Heart left ventricle (tissue), 16 donors: Measurements from ENCODE around the gene DRGX. TPM values are rescaled to one million over a fixed set of nuclear protein-coding genes. Genes with fewer than 3 reads are reported as not detected.

Experiments used
- ATAC-seq, 4 donors: fragments of 200-7000 bp; cut with Tn5 transposase; one replicate each; pipeline ENCODE4 v1.9.1; 2020 to 2022; ENCODE audit warnings: moderate library complexity in 4 of 4, mild to moderate bottlenecking in 3 of 4, moderate number of reproducible peaks in 1 of 4
- DNase-seq, 5 donors: peaks; one replicate each; pipeline ENCODE4 v3.0.0-alpha.2; 2020
- H3K27ac ChIP-seq, 12 donors: fragments of 200-600 bp; sonication (generic) in 4 of 12; one replicate each; pipeline versions ENCODE4 v1.5.0 to v1.8.0; 2016 to 2022; ENCODE audit warnings: mild to moderate bottlenecking in 2 of 12
- H3K27me3 ChIP-seq, 9 donors: fragments of 200-600 bp; sonication (generic) in 2 of 9; one replicate each; pipeline versions ENCODE4 v1.5.1 to v1.8.0; 2016 to 2022; ENCODE audit warnings: mild to moderate bottlenecking in 3 of 9
- H3K36me3 ChIP-seq, 9 donors: fragments of 200-600 bp; sonication (generic) in 2 of 9; one replicate each; pipeline versions ENCODE4 v1.5.0 to v1.8.0; 2018 to 2022; ENCODE audit warnings: mild to moderate bottlenecking in 2 of 9
- H3K4me1 ChIP-seq, 12 donors: fragments of 200-600 bp; sonication (generic) in 4 of 12; one replicate each; pipeline versions ENCODE4 v1.5.0 to v1.8.0; 2016 to 2022; ENCODE audit warnings: mild to moderate bottlenecking in 3 of 12
- H3K4me3 ChIP-seq, 12 donors: fragments of 200-600 bp; sonication (generic) in 4 of 12; one replicate each; pipeline versions ENCODE4 v1.5.0 to v1.8.0; 2017 to 2022; ENCODE audit warnings: mild to moderate bottlenecking in 9 of 12, moderate library complexity in 4 of 12
- H3K9me3 ChIP-seq, 12 donors: fragments of 200-600 bp; sonication (generic) in 4 of 12; one replicate each; pipeline versions ENCODE4 v1.5.0 to v1.8.0; 2016 to 2022; ENCODE audit warnings: mild to moderate bottlenecking in 1 of 12
- POLR2A ChIP-seq, 2 donors: fragments of 450-650 bp; IDR thresholded peaks; one replicate each; pipeline ENCODE4 v1.6.1; 2017; ENCODE audit warnings: antibody characterized with exemption in 2 of 2, mild to moderate bottlenecking in 2 of 2, moderate library complexity in 2 of 2
- WGBS, 4 donors: extraction: QIAGEN DNeasy Blood & Tissue Kit in 2 of 4; methylation state at CpG; one replicate each; pipeline versions ENCODE4 v1.1.5 to v1.1.7; 2013 to 2018; 5-methylcytosine and 5-hydroxymethylcytosine counted together
- intact Hi-C, 10 donors: fragments of 100-400 bp; cut with DNase I; formaldehyde crosslinking; loops; one replicate each; pipeline versions ENCODE4 v1.11.1 to v1.14.2; 2022
- polyA plus RNA-seq, 2 donors: library from polyadenylated mRNA; stranded (reverse); fragments of 200-250 nt; gene quantifications; one replicate each; pipeline ENCODE4 v1.2.3, GENCODE V29; 2013
- total RNA-seq, 9 donors: library from RNA; depleted of rRNA in 2 of 9; stranded (reverse); fragments of >200 nt in 2 of 9; fragmentation: NEBNext Ultra II Directional in 3 of 9; extraction: Animal tissue kit (Norgen Biotek cat#: 25700) in 3 of 9; gene quantifications; one replicate each; pipeline versions ENCODE4 v1.1.0 to v1.2.4, GENCODE V29; 2016 to 2023
- TF ChIP-seq, protein P1 (sequence below), 12 donors: fragments of 200-600 bp; sonication (generic) in 4 of 12; IDR thresholded peaks; one replicate each; pipeline versions ENCODE4 v1.5.0 to v1.8.0; 2018 to 2022; ENCODE audit warnings: antibody characterized with exemption in 12 of 12, mild to moderate bottlenecking in 5 of 12
- donor health status: ischemic (EF 13 %, LVEDD 7.1; RV severe dilation, severe dysfunction).
- donor health status: healthy with polysubstance abuse.
- donor health status: DM: no; HTN: yes; CAD: no.
- donor health status: DM: no; HTN: no; CAD: no.
- donor health status: ischemic (EF 25% LVEDD 6.9; RV normal size, moderate dysfunction).
- donor health status: ischemic (EF 25% LVEDD 5.7; RV mildly dilated, moderate dysfunction).
- donor health status: healthy.
- donor health status: DM: yes; HTN: yes; CAD: no.
- donor health status: ischemic (EF 35%, LVEDD 5.7; RV mildly dilated, moderate dysfunction).
- donor health status: nonischemic (EF 11% LVEDD 7.7; RV severe dilation, severe dysfunction).
- donor health status: DM: yes; HTN: yes; CAD: no.
- donor health status: PGD.
- donor health status: ischemic (EF 29% LVEDD 5.4; RV normal size, mild dysfunction).
- donor health status: nonischemic (EF 23%, LVEDD 6.1; RV moderate dilation, normal function).

Gene DRGX
- total and polyA plus RNA-seq, 11 donors = not detected

DNA sequence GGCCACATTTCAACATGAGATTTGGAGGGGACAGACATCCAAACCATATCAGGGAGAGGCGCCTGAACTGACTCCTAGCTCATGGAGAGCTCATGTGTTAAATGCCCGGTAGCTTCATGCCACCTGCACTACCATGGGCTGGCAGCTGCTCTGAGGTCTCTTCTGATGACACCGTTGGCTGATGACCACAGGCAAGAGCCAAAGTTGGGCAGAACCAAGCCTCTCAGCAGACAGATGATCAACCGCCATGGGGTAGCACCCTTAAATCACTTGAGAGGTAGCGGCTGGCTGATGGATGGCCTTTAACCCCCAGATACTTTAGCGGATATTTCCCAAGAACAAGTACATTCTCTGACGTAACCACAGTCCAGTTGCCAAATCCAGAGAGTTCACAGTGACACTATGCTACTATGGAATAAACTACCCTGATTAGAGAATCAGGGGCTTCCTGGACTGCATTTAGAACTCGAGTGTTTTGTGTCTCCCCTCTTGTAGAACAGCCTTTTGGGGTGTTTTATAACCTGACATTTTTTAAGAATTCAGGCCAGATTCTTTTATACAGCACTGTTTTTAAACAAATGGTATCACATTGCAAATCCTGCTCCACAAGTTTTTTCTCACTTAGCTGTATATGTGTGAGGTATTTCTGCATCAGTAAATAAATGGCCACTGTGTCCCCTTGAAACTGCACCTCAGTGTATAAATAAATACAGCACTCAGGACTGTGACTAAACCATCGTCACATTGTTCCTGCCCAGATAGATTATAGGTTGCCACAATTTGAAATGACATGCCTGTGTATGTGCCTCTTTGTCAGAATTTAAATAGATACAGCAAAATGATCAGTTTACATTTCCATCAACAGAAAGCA, 30.8 kb upstream of the DRGX start:
- no peaks in the 10 kb centered on the region for H3K36me3 ChIP-seq
- WGBS, 4 donors = 74 to 83% (median 80%) methylated on average over 7 to 9 of the region's 9 CpGs
- H3K9me3 ChIP-seq = peaks cover 0 to 20% (median 4%) of the 10 kb centered on the region in 12 donors
- no peaks in the 10 kb centered on the region for H3K4me1 ChIP-seq
- H3K27ac ChIP-seq = no peak overlapping the region
- no peak overlapping the region for H3K4me3 ChIP-seq
- DNase-seq (no peak), ATAC-seq (peak in 1 of 4 donors; percentile 37)
- no peak for TF ChIP-seq POLR2A (IDR thresholded peaks at IDR 0.05)
- TF ChIP-seq, protein P1, sequence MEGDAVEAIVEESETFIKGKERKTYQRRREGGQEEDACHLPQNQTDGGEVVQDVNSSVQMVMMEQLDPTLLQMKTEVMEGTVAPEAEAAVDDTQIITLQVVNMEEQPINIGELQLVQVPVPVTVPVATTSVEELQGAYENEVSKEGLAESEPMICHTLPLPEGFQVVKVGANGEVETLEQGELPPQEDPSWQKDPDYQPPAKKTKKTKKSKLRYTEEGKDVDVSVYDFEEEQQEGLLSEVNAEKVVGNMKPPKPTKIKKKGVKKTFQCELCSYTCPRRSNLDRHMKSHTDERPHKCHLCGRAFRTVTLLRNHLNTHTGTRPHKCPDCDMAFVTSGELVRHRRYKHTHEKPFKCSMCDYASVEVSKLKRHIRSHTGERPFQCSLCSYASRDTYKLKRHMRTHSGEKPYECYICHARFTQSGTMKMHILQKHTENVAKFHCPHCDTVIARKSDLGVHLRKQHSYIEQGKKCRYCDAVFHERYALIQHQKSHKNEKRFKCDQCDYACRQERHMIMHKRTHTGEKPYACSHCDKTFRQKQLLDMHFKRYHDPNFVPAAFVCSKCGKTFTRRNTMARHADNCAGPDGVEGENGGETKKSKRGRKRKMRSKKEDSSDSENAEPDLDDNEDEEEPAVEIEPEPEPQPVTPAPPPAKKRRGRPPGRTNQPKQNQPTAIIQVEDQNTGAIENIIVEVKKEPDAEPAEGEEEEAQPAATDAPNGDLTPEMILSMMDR (IDR thresholded peaks at IDR 0.05) = no peak
- intact Hi-C loops = no loop called here
- no peaks in the 10 kb centered on the region for H3K27me3 ChIP-seq

DNA sequence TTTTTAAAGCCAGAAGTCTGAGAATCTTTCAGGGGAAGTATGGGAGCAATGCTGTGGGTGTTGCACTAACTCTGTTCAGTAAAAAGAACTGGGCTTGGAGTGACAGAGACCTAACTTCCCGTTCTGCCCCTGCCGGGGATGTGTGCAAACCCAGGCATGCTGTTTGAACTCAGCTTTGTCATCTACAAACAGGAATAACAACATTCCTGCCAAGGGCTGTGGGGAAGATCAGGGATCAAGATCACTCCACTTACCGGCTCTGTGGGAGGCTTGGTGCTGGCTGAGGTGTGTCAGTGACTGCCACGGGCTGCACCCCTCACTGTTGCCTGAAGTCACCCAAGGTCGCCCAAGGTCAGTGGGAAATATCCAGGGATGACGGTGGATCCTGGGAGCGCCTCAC, 23.1 kb upstream of the DRGX start:
- TF ChIP-seq POLR2A (IDR thresholded peaks at IDR 0.05) = no peak
- TF ChIP-seq, protein P1 (IDR thresholded peaks at IDR 0.05) = no peak

DNA sequence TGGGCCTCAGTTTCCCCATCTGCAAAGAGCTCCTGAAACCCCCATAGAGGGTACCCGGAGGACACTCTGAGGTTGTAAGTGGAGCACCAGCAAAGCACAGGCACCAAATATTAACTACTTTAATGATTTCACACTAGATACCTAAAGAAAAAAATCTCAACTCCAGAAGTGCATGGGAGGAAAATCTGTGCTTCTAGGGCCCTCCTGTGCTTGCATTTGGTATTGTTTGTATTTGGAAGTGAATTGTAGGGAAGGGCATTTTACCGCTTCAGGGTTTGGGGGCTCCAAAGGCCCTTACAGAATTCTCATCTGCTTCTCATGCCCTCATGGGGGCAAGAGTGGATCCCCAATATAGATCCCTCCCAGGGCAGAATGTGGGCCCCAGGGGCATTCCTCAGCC, 22.4 kb upstream of the DRGX start:
- intact Hi-C loops = loop anchor here in 1 of 10 donors (10.0 kb wide), 1 partner anchor 64 kb away; no protein-coding TSS in a partner anchor
- no peak overlapping the region for H3K4me3 ChIP-seq
- H3K4me1 ChIP-seq = no peaks in the 10 kb centered on the region
- no peaks in the 10 kb centered on the region for H3K27me3 ChIP-seq
- DNase-seq (no peak), ATAC-seq (no peak)
- no peak overlapping the region for H3K27ac ChIP-seq
- TF ChIP-seq, protein P1 (IDR thresholded peaks at IDR 0.05) = peak in 7 of 12 donors; percentile 8 to 37 (median 23)
- TF ChIP-seq POLR2A (IDR thresholded peaks at IDR 0.05) = no peak
- H3K36me3 ChIP-seq = no peaks in the 10 kb centered on the region
- WGBS, 4 donors = 88 to 94% (median 90%) methylated on average over 2 of the region's 2 CpGs
- no peaks in the 10 kb centered on the region for H3K9me3 ChIP-seq

More for the DNA sequence above, 23.1 kb upstream of the DRGX start:
- H3K27me3 ChIP-seq = no peaks in the 10 kb centered on the region
- no peak overlapping the region for H3K4me3 ChIP-seq
- DNase-seq (no peak), ATAC-seq (no peak)
- no peaks in the 10 kb centered on the region for H3K4me1 ChIP-seq
- no peak overlapping the region for H3K27ac ChIP-seq
- peaks cover 0 to 3% (median 0%) of the 10 kb centered on the region in 12 donors for H3K9me3 ChIP-seq
- 60 to 71% (median 66%) methylated on average over 7 of the region's 7 CpGs for WGBS, 4 donors
- intact Hi-C loops = loop anchor here in 1 of 10 donors (10.0 kb wide), 1 partner anchor 64 kb away; no protein-coding TSS in a partner anchor
- H3K36me3 ChIP-seq = no peaks in the 10 kb centered on the region

DNA sequence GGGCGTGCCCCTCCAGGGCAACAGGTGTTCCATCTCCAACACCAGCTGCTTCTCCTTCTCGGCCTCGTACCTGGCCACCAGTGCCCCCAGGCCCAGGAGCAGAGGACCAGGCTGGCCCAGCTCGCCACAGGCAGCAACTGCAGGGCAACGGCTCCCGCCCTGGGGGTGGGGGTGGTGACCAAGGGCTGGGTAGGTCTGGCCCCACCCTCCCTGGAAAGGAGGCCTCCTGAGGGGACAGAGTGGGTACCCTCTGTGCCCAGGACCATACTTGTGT, 22.1 kb upstream of the DRGX start:
- no peak for DNase-seq
- Histone ChIP-seq H3K9me3 (no peaks in the 10 kb centered on the region), H3K4me1 (no peaks in the 10 kb centered on the region), H3K27ac (no peak overlapping the region), H3K36me3 (no peaks in the 10 kb centered on the region), H3K4me3 (no peak overlapping the region), H3K27me3 (no peaks in the 10 kb centered on the region)
- WGBS, 4 donors = 74 to 92% (median 82%) methylated on average over 3 to 6 of the region's 6 CpGs; no CpG with 5 or more reads in 1 of the 4 donors
- intact Hi-C loops = loop anchor here in 1 of 10 donors (10.0 kb wide), 1 partner anchor 63 kb away; no protein-coding TSS in a partner anchor
- TF ChIP-seq, protein P1 (IDR thresholded peaks at IDR 0.05) = no peak
- no peak for TF ChIP-seq POLR2A (IDR thresholded peaks at IDR 0.05)
- ATAC-seq = no peak
